Measurements from ENCODE around the gene GARIN1A. TPM values are rescaled to one million over a fixed set of nuclear protein-coding genes. Genes with fewer than 3 reads are reported as not detected.

GARIN1A gene
- total and polyA plus RNA-seq, 2 of the 8 experiments (the other 6 are each of a cell fraction or from before 2014, with no cell fraction given): 0.34 TPM; not detected in 1

GRCh38 chr7:128687131-128687530 lies 15.0 kb downstream of the GARIN1A start:
- Histone ChIP-seq H2BK12ac (ENCODE audit: low read depth, low read length) (no peak overlapping the region), H2BK15ac (ENCODE audit: low read length) (no peak overlapping the region), H2BK20ac (ENCODE audit: low read length) (no peak overlapping the region), H2AFZ (ENCODE audit: low read length) (no peak overlapping the region), H3K27me3 (replicated peaks in 1 of 4; ENCODE audit: control insufficient read depth in 3 of 4, extremely low read depth in 1 of 4, insufficient read depth in 3 of 4, low read length in 3 of 4) (no peaks in the 10 kb centered on the region), H3K4me1 (replicated peaks in 1 of 4; ENCODE audit: control insufficient read depth in 3 of 4, insufficient read depth in 4 of 4, low read length in 3 of 4) (no peaks in the 10 kb centered on the region), H3K27ac (ENCODE audit: low read depth, low read length) (no peak overlapping the region), H3K4me2 (ENCODE audit: insufficient read depth in 1 of 2, low read depth in 2 of 2, low read length in 2 of 2) (no peak overlapping the region), H3K9me3 (ENCODE audit: insufficient read depth in 2 of 2, low read depth in 1 of 2, low read length in 1 of 2) (peaks cover 0 to 12% of the 10 kb centered on the region in 2 experiments; a peak in 1 of 4 replicates), H3K79me1 (ENCODE audit: low read depth, low read length) (no peaks in the 10 kb centered on the region), H2AK5ac (ENCODE audit: low read depth, low read length) (no peak overlapping the region), H4K5ac (ENCODE audit: insufficient read length, low read depth, low read length) (no peak overlapping the region), H3K4me3 (ENCODE audit: extremely low read depth in 1 of 4, insufficient read depth in 2 of 4, low read depth in 3 of 4, low read length in 4 of 4) (no peak overlapping the region), H3K56ac (replicated peaks; ENCODE audit: insufficient read length, low read depth, low read length) (no peak overlapping the region), H3K36me3 (ENCODE audit: control insufficient read depth in 2 of 4, insufficient read depth in 4 of 4, low read length in 3 of 4) (no peaks in the 10 kb centered on the region), H3K23ac (ENCODE audit: insufficient read length) (no peak overlapping the region), H4K8ac (ENCODE audit: extremely low read depth, insufficient read depth, low read length) (no peak overlapping the region), H3K14ac (ENCODE audit: insufficient read length) (no peak overlapping the region), H4K91ac (replicated peaks; ENCODE audit: insufficient read length, low read length) (no peak overlapping the region), H2BK120ac (replicated peaks; ENCODE audit: low read depth, low read length) (no peak overlapping the region), H2BK5ac (ENCODE audit: low read depth, low read length) (no peak overlapping the region), H4K20me1 (replicated peaks in 1 of 2; ENCODE audit: control insufficient read depth in 1 of 2, insufficient read depth in 2 of 2, low read length in 2 of 2) (no peaks in the 10 kb centered on the region), H3K9ac (replicated peaks in 1 of 4; ENCODE audit: extremely low read depth in 1 of 4, low read depth in 3 of 4, low read length in 3 of 4) (no peak overlapping the region), H3K18ac (ENCODE audit: extremely low read depth, low read length) (no peak overlapping the region), H3K4ac (replicated peaks; ENCODE audit: insufficient read length, low read depth, low read length) (no peak overlapping the region), H3K79me2 (ENCODE audit: control insufficient read depth in 1 of 2, insufficient read depth in 2 of 2, low read length in 2 of 2) (no peaks in the 10 kb centered on the region), H3K23me2 (ENCODE audit: low read depth, low read length) (no peaks in the 10 kb centered on the region)
- WGBS, 2 experiments (ENCODE audit: extremely low coverage in 1 of 2, insufficient coverage in 1 of 2, insufficient read length in 1 of 2, insufficient replicate concordance in 2 of 2, low coverage in 1 of 2, low lambda C conversion rate in 2 of 2, missing lambda C conversion rate in 1 of 2): 91% methylated on average over 3 of the region's 3 CpGs; no CpG with 5 or more reads in 1 of the 2 experiments
- POLR2A ChIA-PET (ENCODE audit: partially characterized antibody): no interaction called here
- FAIRE-seq (no peak), DNase-seq (ENCODE audit: low read depth in 1 of 2, low spot score in 2 of 2) (no peak)
- TF ChIP-seq RBBP5 (IDR thresholded peaks at IDR 0.05; ENCODE audit: borderline replicate concordance, low read depth, low read length) (no peak), CHD2 (IDR thresholded peaks at IDR 0.05; ENCODE audit: low read length) (no peak), NANOG (IDR thresholded peaks at IDR 0.05; ENCODE audit: insufficient read depth, low read depth, low read length, poor library complexity, severe bottlenecking) (no peak), SAP30 (IDR thresholded peaks at IDR 0.05; ENCODE audit: insufficient read depth, insufficient replicate concordance, low read length) (no peak)
- CTCF ChIA-PET (ENCODE audit: partially characterized antibody): interaction anchor here (1.1 kb wide), 1 partner anchor 226 kb away, joined by 3 read pairs; no protein-coding TSS in a partner anchor

Data from H1 (cell line).